HCT116 (cell line): ENCODE results near the gene SNRPB. TPM values are rescaled to one million over a fixed set of nuclear protein-coding genes. Genes with fewer than 3 reads are reported as not detected.

Source experiments
- ATAC-seq: fragments of 200-7000 bp; cut with Tn5 transposase; 2 replicates; pipeline ENCODE4 v1.9.1; 2020; ENCODE audit warnings: mild to moderate bottlenecking, moderate library complexity
- BruUV-seq: library from RNA; stranded (reverse); fragments of 400-500 nt; replicated peaks from 2 replicates; lab custom pipeline; 2021; lab: Mats Ljungman, UMichigan
- CTCF ChIA-PET: fragments of 300-600 bp; sonication (Branson Sonifier 250); formaldehyde crosslinking; loops from one replicate; lab custom pipeline; 2021; ENCODE audit warnings: antibody characterized with exemption; lab: Charles Lee
- POLR2A ChIA-PET: fragments of 300-600, 350-600 bp; sonication (Branson Sonifier 250); formaldehyde crosslinking; loops from one replicate; lab custom pipeline; 2021; ENCODE audit warnings: antibody characterized with exemption; lab: Charles Lee
- RAD21 ChIA-PET, 2 experiments: fragments of 300-600 bp; sonication (Branson Sonifier 250); formaldehyde crosslinking; loops; one replicate each; lab custom pipeline; 2023; ENCODE audit warnings: low total read pairs in 2 of 2; ENCODE audit not compliant: uncharacterized antibody in 2 of 2, unreplicated experiment in 2 of 2, low non-redundant PET in 1 of 2; lab: Charles Lee
- DNase-seq: peaks from one replicate; pipeline ENCODE4 v3.0.0-alpha.2; 2010; ENCODE audit warnings: low read depth, low spot score
- H2AFZ ChIP-seq: fragments of 200-600 bp; shearing (Covaris generic), sonication (generic); 2 replicates; pipeline ENCODE4 v1.6.1; 2017; ENCODE audit warnings: low read depth, mixed run types, mixed read lengths, antibody characterized with exemption, low read length; ENCODE audit not compliant: poor library complexity, severe bottlenecking
- H3K27ac ChIP-seq: 2 replicates; pipeline ENCODE4 v1.5.1; 2012; ENCODE audit warnings: low read depth, low read length
- H3K27me3 ChIP-seq: fragments of 200-600 bp; sonication (generic); 2 replicates; pipeline ENCODE4 v1.6.1; 2016; ENCODE audit warnings: mixed run types, low read length, mixed read lengths; ENCODE audit not compliant: insufficient read depth
- H3K36me3 ChIP-seq, 2 experiments: fragments of 200-500 bp in 1 of 2; fragments of 200-600 bp in 1 of 2; sonication (Bioruptor generic) in 1 of 2; sonication (generic) in 1 of 2; 2 replicates each; pipeline versions ENCODE4 v1.5.1 to v1.6.1; 2014 to 2016; ENCODE audit warnings: low read length in 2 of 2, inconsistent platforms in 1 of 2, mixed read lengths in 1 of 2, mixed run types in 1 of 2; ENCODE audit not compliant: insufficient read depth in 2 of 2, control insufficient read depth in 1 of 2
- H3K4me1 ChIP-seq, 2 experiments: fragments of 200-600 bp in 1 of 2; sonication (generic) in 1 of 2; 2 replicates each; pipeline versions ENCODE4 v1.5.1 to v1.6.1; 2012 to 2017; ENCODE audit warnings: low read length in 2 of 2, inconsistent platforms in 1 of 2, mild to moderate bottlenecking in 1 of 2, mixed read lengths in 1 of 2, mixed run types in 1 of 2, moderate library complexity in 1 of 2; ENCODE audit not compliant: insufficient read depth in 2 of 2, control insufficient read depth in 1 of 2
- H3K4me2 ChIP-seq: fragments of 200-600 bp; sonication (generic); 2 replicates; pipeline ENCODE4 v1.6.1; 2017; ENCODE audit warnings: mixed run types, low read length, mixed read lengths
- H3K4me3 ChIP-seq, 2 experiments: fragments of 200-600 bp in 1 of 2; sonication (generic) in 1 of 2; replicated peaks in 1 of 2; 2 replicates each; pipeline ENCODE4 v1.5.1; 2011 to 2016; ENCODE audit warnings: low read length in 2 of 2, control low read depth in 1 of 2, low read depth in 1 of 2, mild to moderate bottlenecking in 1 of 2, mixed read lengths in 1 of 2, mixed run types in 1 of 2
- H3K79me2 ChIP-seq: fragments of 200-600 bp; sonication (generic); 2 replicates; pipeline ENCODE4 v1.6.1; 2017; ENCODE audit warnings: mild to moderate bottlenecking, mixed run types, low read length, moderate library complexity, mixed read lengths; ENCODE audit not compliant: insufficient read depth
- H3K9ac ChIP-seq: fragments of 200-600 bp; sonication (generic); 2 replicates; pipeline ENCODE4 v1.6.1; 2016; ENCODE audit warnings: low read length, mixed read lengths
- H3K9me2 ChIP-seq: fragments of 200-600 bp; sonication (generic), shearing (Covaris generic); 2 replicates; pipeline ENCODE4 v1.6.1; 2017; ENCODE audit warnings: mixed run types, mild to moderate bottlenecking, moderate library complexity; ENCODE audit not compliant: insufficient read depth
- H3K9me3 ChIP-seq, 2 experiments: fragments of 200-500 bp in 1 of 2; fragments of 200-600 bp in 1 of 2; sonication (Bioruptor generic) in 1 of 2; sonication (generic) in 1 of 2; 2 replicates each; pipeline ENCODE4 v1.6.1; 2014 to 2017; ENCODE audit warnings: low read length in 2 of 2, mixed read lengths in 2 of 2, inconsistent platforms in 1 of 2, low read depth in 1 of 2, mild to moderate bottlenecking in 1 of 2, mixed run types in 1 of 2, moderate library complexity in 1 of 2; ENCODE audit not compliant: control insufficient read depth in 1 of 2, insufficient read depth in 1 of 2
- H4K20me1 ChIP-seq: fragments of 200-600 bp; sonication (generic), shearing (Covaris generic); 2 replicates; pipeline ENCODE4 v1.6.1; 2017; ENCODE audit warnings: mixed run types, mild to moderate bottlenecking, moderate library complexity; ENCODE audit not compliant: insufficient read depth
- CBX3 ChIP-seq: IDR thresholded peaks from 2 replicates; pipeline ENCODE4 v1.6.1; 2012; ENCODE audit warnings: low read depth
- EGR1 ChIP-seq: IDR thresholded peaks from 2 replicates; pipeline ENCODE4 v1.6.1; 2012; ENCODE audit warnings: low read depth
- ELF1 ChIP-seq: IDR thresholded peaks from 2 replicates; pipeline ENCODE4 v1.6.1; 2012; ENCODE audit warnings: low read depth, borderline replicate concordance
- FOSL1 ChIP-seq: IDR thresholded peaks from 2 replicates; pipeline ENCODE4 v1.6.1; 2012; ENCODE audit warnings: low read depth
- JUND ChIP-seq: IDR thresholded peaks from 2 replicates; pipeline ENCODE4 v1.6.1; 2012
- POLR2A ChIP-seq: IDR thresholded peaks from 2 replicates; pipeline ENCODE4 v1.7.0; 2011; ENCODE audit warnings: borderline replicate concordance; ENCODE audit not compliant: insufficient read depth, insufficient read length; ENCODE audit errors: extremely low read depth
- POLR2AphosphoS5 ChIP-seq: IDR thresholded peaks from 2 replicates; pipeline ENCODE4 v1.6.1; 2011; ENCODE audit warnings: mild to moderate bottlenecking, low read depth, low read length, moderate library complexity
- RAD21 ChIP-seq: IDR thresholded peaks from 2 replicates; pipeline ENCODE4 v1.6.1; 2012; ENCODE audit warnings: low read depth, mild to moderate bottlenecking
- SIN3A ChIP-seq: IDR thresholded peaks from 2 replicates; pipeline ENCODE4 v1.6.1; 2012; ENCODE audit warnings: low read depth
- SP1 ChIP-seq: IDR thresholded peaks from 2 replicates; pipeline ENCODE4 v1.6.1; 2012; ENCODE audit warnings: low read depth
- SRF ChIP-seq: IDR thresholded peaks from 2 replicates; pipeline ENCODE4 v1.6.1; 2012; ENCODE audit warnings: low read depth
- TCF7L2 ChIP-seq: IDR thresholded peaks from 2 replicates; pipeline ENCODE4 v1.7.0; 2011; ENCODE audit warnings: borderline replicate concordance, inconsistent platforms; ENCODE audit not compliant: insufficient read depth, insufficient read length; ENCODE audit errors: extremely low read depth
- YY1 ChIP-seq: IDR thresholded peaks from 2 replicates; pipeline ENCODE4 v1.6.1; 2011; ENCODE audit warnings: low read length, low read depth, moderate library complexity, mild to moderate bottlenecking; ENCODE audit not compliant: insufficient replicate concordance; ENCODE audit errors: extremely low read depth
- ZFX ChIP-seq: fragments of 450-650 bp; IDR thresholded peaks from 2 replicates; pipeline ENCODE4 v1.6.1; 2017
- ZNF274 ChIP-seq: fragments of 200-500 bp; sonication (Bioruptor generic); IDR thresholded peaks from 2 replicates; pipeline ENCODE4 v1.6.1; 2014; ENCODE audit warnings: mild to moderate bottlenecking, low read depth, low read length, inconsistent platforms
- intact Hi-C: fragments of 100-400 bp; cut with micrococcal nuclease; formaldehyde crosslinking; loops from 2 replicates; pipeline ENCODE4 v1.10.0; 2022
- total RNA-seq: library from RNA; stranded (reverse); gene quantifications from one replicate; pipeline ENCODE4 v1.2.1, GENCODE V29; 2021; ENCODE audit not compliant: unreplicated experiment
- TF ChIP-seq, protein P1 (sequence below): IDR thresholded peaks from 2 replicates; pipeline ENCODE4 v1.6.1; 2012
- TF ChIP-seq, protein P2 (sequence below): IDR thresholded peaks from 2 replicates; pipeline ENCODE4 v1.6.1; 2012
- TF ChIP-seq, protein P3 (sequence below): IDR thresholded peaks from 2 replicates; pipeline ENCODE4 v1.6.1; 2011; ENCODE audit warnings: mild to moderate bottlenecking, low read length, moderate library complexity; ENCODE audit not compliant: insufficient replicate concordance; ENCODE audit errors: extremely low read depth

SNRPB gene
- total RNA-seq, 1 experiment from 2014 or later: 469 TPM

DNA sequence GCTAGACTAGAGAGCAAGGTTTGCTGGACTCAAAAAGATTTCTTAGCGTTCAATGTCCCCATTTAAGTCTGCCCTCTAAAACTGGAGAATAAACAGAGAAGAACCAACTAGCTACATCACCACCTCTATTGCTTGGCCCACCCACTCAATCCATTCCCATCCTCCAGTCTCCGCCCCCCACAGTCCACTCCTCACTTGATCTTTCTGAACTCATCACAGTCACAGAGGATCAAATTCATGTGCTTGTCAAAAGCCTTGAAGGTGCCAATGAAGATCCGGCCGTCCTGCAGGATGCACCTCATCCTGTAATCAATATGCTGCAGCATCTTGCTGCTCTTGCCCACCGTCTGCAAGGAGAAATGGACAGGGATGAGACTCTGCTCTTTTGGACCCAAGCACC, 3.2 kb downstream of the SNRPB start:
- BruUV-seq: no TSS peak
- intact Hi-C loops: no loop called here
- CTCF ChIA-PET: no interaction called here
- no peaks in the 10 kb centered on the region for H3K27me3 ChIP-seq
- no peak for DNase-seq
- POLR2A ChIA-PET: interaction anchor here (1.2 to 1.3 kb wide), 2 partner anchors 11 to 185 kb away, joined by 3 to 4 read pairs; partner anchors contain the start of gene NOP56
- no peaks in the 10 kb centered on the region for H3K9me3 ChIP-seq
- RAD21 ChIA-PET: no interaction called here
- no peak overlapping the region for H2AFZ ChIP-seq
- peaks cover 80% of the 10 kb centered on the region for H3K79me2 ChIP-seq
- H3K4me2 ChIP-seq: no peak overlapping the region
- no peak overlapping the region for H3K4me3 ChIP-seq
- no peaks in the 10 kb centered on the region for H3K9me2 ChIP-seq
- no peak overlapping the region for H3K9ac ChIP-seq
- H4K20me1 ChIP-seq: peaks cover 48% of the 10 kb centered on the region; the same call in 1 of the 2 replicates
- no peak overlapping the region for H3K27ac ChIP-seq
- peaks cover 7 to 16% of the 10 kb centered on the region in 2 experiments; a peak in 3 of 4 replicates for H3K4me1 ChIP-seq
- ATAC-seq: no peak
- H3K36me3 ChIP-seq: peaks cover 60 to 72% of the 10 kb centered on the region in 2 experiments
- TF ChIP-seq TCF7L2 (no peak), POLR2A (no peak), SIN3A (no peak), SRF (no peak)

DNA sequence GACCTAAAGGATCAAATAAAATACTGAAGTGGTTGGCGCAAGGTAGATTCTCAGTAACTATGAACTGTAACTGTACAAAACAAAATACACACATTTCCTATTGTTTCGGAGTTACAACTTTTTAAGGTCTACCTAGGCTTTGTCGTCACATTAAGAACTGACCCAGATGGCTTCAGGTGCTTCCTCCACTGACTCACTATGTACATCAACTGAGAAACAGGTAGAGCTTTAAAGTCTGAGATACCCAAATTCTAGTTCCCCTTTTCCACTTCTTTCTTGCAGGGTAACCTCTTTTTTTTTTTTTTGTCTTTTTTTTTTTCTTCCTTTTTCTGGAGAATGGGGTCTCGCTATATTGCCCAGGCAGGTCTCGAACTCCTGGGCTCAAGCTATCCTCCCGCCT, 5.5 kb downstream of the SNRPB start:
- Histone ChIP-seq H4K20me1 (peaks cover 48% of the 10 kb centered on the region; the same call in 1 of the 2 replicates), H3K27me3 (no peaks in the 10 kb centered on the region), H3K79me2 (peaks cover 75% of the 10 kb centered on the region), H3K9me2 (no peaks in the 10 kb centered on the region), H3K36me3 (peaks cover 83 to 95% of the 10 kb centered on the region in 2 experiments), H3K4me3 (no peak overlapping the region), H2AFZ (no peak overlapping the region), H3K9me3 (no peaks in the 10 kb centered on the region), H3K27ac (no peak overlapping the region), H3K4me1 (peaks cover 2 to 10% of the 10 kb centered on the region in 2 experiments; a peak in 3 of 4 replicates), H3K9ac (no peak overlapping the region), H3K4me2 (no peak overlapping the region)
- RAD21 ChIA-PET: no interaction called here
- POLR2A ChIA-PET: no interaction called here
- ATAC-seq (no peak), DNase-seq (no peak)
- CTCF ChIA-PET: no interaction called here
- no TSS peak for BruUV-seq
- intact Hi-C loops: no loop called here
- TF ChIP-seq ZNF274 (no peak), ZFX (no peak), FOSL1 (no peak), SIN3A (no peak), JUND (no peak), SP1 (no peak), RAD21 (no peak), SRF (no peak), YY1 (no peak), CBX3 (no peak), POLR2A (no peak), EGR1 (no peak), ELF1 (no peak), POLR2AphosphoS5 (no peak)
- TF ChIP-seq, protein P1, sequence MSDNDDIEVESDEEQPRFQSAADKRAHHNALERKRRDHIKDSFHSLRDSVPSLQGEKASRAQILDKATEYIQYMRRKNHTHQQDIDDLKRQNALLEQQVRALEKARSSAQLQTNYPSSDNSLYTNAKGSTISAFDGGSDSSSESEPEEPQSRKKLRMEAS: no peak
- TF ChIP-seq, protein P2, sequence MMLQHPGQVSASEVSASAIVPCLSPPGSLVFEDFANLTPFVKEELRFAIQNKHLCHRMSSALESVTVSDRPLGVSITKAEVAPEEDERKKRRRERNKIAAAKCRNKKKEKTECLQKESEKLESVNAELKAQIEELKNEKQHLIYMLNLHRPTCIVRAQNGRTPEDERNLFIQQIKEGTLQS: no peak
- TF ChIP-seq, protein P3, sequence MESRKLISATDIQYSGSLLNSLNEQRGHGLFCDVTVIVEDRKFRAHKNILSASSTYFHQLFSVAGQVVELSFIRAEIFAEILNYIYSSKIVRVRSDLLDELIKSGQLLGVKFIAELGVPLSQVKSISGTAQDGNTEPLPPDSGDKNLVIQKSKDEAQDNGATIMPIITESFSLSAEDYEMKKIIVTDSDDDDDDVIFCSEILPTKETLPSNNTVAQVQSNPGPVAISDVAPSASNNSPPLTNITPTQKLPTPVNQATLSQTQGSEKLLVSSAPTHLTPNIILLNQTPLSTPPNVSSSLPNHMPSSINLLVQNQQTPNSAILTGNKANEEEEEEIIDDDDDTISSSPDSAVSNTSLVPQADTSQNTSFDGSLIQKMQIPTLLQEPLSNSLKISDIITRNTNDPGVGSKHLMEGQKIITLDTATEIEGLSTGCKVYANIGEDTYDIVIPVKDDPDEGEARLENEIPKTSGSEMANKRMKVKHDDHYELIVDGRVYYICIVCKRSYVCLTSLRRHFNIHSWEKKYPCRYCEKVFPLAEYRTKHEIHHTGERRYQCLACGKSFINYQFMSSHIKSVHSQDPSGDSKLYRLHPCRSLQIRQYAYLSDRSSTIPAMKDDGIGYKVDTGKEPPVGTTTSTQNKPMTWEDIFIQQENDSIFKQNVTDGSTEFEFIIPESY: no peak
